Adrenal gland (tissue), 5 donors: ENCODE data around the gene PIK3CG.

Source experiments
- CTCF ChIP-seq, 6 experiments: fragments of 450-650 bp in 4 of 6; fragments of 200-600 bp in 2 of 6; sonication (generic) in 1 of 6; IDR thresholded peaks; 1 replicate in 5 of 6; 2 replicates in 1 of 6; pipeline versions ENCODE4 v1.5.1 to v1.8.0; 2016 to 2021; ENCODE audit warnings: antibody characterized with exemption in 6 of 6, mild to moderate bottlenecking in 2 of 6, moderate library complexity in 1 of 6
- POLR2A ChIP-seq, 2 donors: fragments of 450-650 bp; IDR thresholded peaks; one replicate each; pipeline ENCODE4 v1.6.1; 2017; ENCODE audit warnings: antibody characterized with exemption in 2 of 2, mild to moderate bottlenecking in 2 of 2, moderate library complexity in 1 of 2
- donor health status: DM: no; HTN: no; CAD: no.

GRCh38 chr7:106819546-106819945, 45.5 kb upstream of the PIK3CG start:
- no peak for TF ChIP-seq POLR2A (IDR thresholded peaks at IDR 0.05)
- no peak for TF ChIP-seq CTCF (IDR thresholded peaks at IDR 0.05)
